GM12878 (cell line): ENCODE measurements around the gene RASGRF1. TPM values are rescaled to one million over a fixed set of nuclear protein-coding genes. Genes with fewer than 3 reads are reported as not detected.

Source experiments
- ASH2L ChIP-seq: fragments of 300-600, 200-600 bp; sonication (generic); IDR thresholded peaks from 2 replicates; pipeline ENCODE4 v1.6.1; 2017; ENCODE audit warnings: low read depth, mild to moderate bottlenecking, borderline replicate concordance
- BRCA1 ChIP-seq: IDR thresholded peaks from 2 replicates; pipeline ENCODE4 v1.6.1; 2011; ENCODE audit warnings: low read depth, low read length, improper control_type of control experiment
- CBX3 ChIP-seq: fragments of 200-600 bp; sonication (generic); IDR thresholded peaks from 2 replicates; pipeline ENCODE4 v1.6.1; 2016; ENCODE audit warnings: low read depth, borderline replicate concordance
- CEBPB ChIP-seq, 2 experiments: fragments of 150-350 bp in 1 of 2; IDR thresholded peaks; 2 replicates each; pipeline ENCODE4 v1.6.1; 2012 to 2014; ENCODE audit warnings: low read depth in 2 of 2, low read length in 2 of 2, borderline replicate concordance in 1 of 2, inconsistent platforms in 1 of 2
- CUX1 ChIP-seq: IDR thresholded peaks from 2 replicates; pipeline ENCODE4 v1.6.1; 2012; ENCODE audit warnings: improper control_type of control experiment, low read depth, low read length; ENCODE audit not compliant: insufficient replicate concordance
- FOXM1 ChIP-seq: IDR thresholded peaks from 2 replicates; pipeline ENCODE4 v1.6.1; 2012; ENCODE audit warnings: low read depth, mild to moderate bottlenecking, inconsistent platforms, low read length, moderate library complexity
- IKZF1 ChIP-seq: fragments of 450-650 bp; conservative IDR thresholded peaks from 2 replicates; pipeline ENCODE4 v1.6.1; 2017; ENCODE audit warnings: antibody characterized with exemption, mild to moderate bottlenecking
- IKZF2 ChIP-seq, 2 experiments: fragments of 450-650 bp; IDR thresholded peaks; 2 replicates each; pipeline ENCODE4 v1.6.1; 2017; ENCODE audit warnings: mild to moderate bottlenecking in 2 of 2, moderate library complexity in 2 of 2
- JUNB ChIP-seq: IDR thresholded peaks from 2 replicates; pipeline ENCODE4 v1.6.1; 2016; ENCODE audit warnings: antibody characterized with exemption, mild to moderate bottlenecking
- JUND ChIP-seq: IDR thresholded peaks from 2 replicates; pipeline ENCODE4 v1.6.1; 2012; ENCODE audit warnings: low read depth, mild to moderate bottlenecking, low read length, improper control_type of control experiment, moderate library complexity
- MAX ChIP-seq: IDR thresholded peaks from 2 replicates; pipeline ENCODE4 v1.6.1; 2012; ENCODE audit warnings: low read depth, low read length, improper control_type of control experiment
- MEF2B ChIP-seq: fragments of 450-650 bp; IDR thresholded peaks from 2 replicates; pipeline ENCODE4 v1.6.1; 2018; ENCODE audit warnings: mild to moderate bottlenecking, moderate library complexity; ENCODE audit not compliant: partially characterized antibody, poor library complexity, severe bottlenecking
- MTA2 ChIP-seq: fragments of 450-650 bp; IDR thresholded peaks from 2 replicates; pipeline ENCODE4 v1.6.1; 2016; ENCODE audit warnings: low read depth, mild to moderate bottlenecking, moderate library complexity
- NR2C1 ChIP-seq: fragments of 450-650 bp; IDR thresholded peaks from 2 replicates; pipeline ENCODE4 v1.6.1; 2017; ENCODE audit warnings: antibody characterized with exemption, mild to moderate bottlenecking, moderate library complexity
- PRDM15 ChIP-seq: fragments of 450-650 bp; formaldehyde crosslinking; IDR thresholded peaks from 2 replicates; pipeline ENCODE4 v1.4.0; 2020; ENCODE audit warnings: mild to moderate bottlenecking, moderate library complexity
- RCOR1 ChIP-seq: conservative IDR thresholded peaks from 2 replicates; pipeline ENCODE4 v1.6.1; 2012; ENCODE audit warnings: low read depth, low read length, improper control_type of control experiment
- RELA ChIP-seq: fragments of 450-650 bp; IDR thresholded peaks from 2 replicates; pipeline ENCODE4 v1.8.0; 2014; ENCODE audit warnings: borderline replicate concordance; ENCODE audit not compliant: partially characterized antibody
- SMARCA5 ChIP-seq: fragments of 450-650 bp; IDR thresholded peaks from 2 replicates; pipeline ENCODE4 v1.6.1; 2017; ENCODE audit warnings: mild to moderate bottlenecking
- SUZ12 ChIP-seq: fragments of 200-600 bp; sonication (generic); IDR thresholded peaks from one replicate; pipeline ENCODE4 v1.6.1; 2018; ENCODE audit warnings: antibody characterized with exemption, mild to moderate bottlenecking; ENCODE audit not compliant: unreplicated experiment
- TARDBP ChIP-seq: IDR thresholded peaks from 2 replicates; pipeline ENCODE4 v1.6.1; 2016; ENCODE audit warnings: borderline replicate concordance
- USF1 ChIP-seq: IDR thresholded peaks from 2 replicates; pipeline ENCODE4 v1.6.1; 2011; ENCODE audit warnings: borderline replicate concordance, low read depth, mild to moderate bottlenecking, moderate library complexity, mixed read lengths, low read length; ENCODE audit not compliant: insufficient read depth; ENCODE audit errors: extremely low read length
- ZNF274 ChIP-seq: IDR thresholded peaks from one replicate; pipeline ENCODE4 v1.8.0; 2011; ENCODE audit not compliant: insufficient read length, insufficient read depth
- polyA plus RNA-seq, 11 experiments: library from polyadenylated mRNA; depleted of rRNA in 4 of 11; unstranded in 6 of 11; stranded (reverse) in 5 of 11; fragments of >200 nt; fragmentation: Nextera tagmentation in 4 of 11; fragmentation: Illumina TruSeq in 1 of 11; extraction: Ambion mirVana in 4 of 11; extraction: Trizol in 1 of 11; gene quantifications; 1 replicate in 1 of 11; 2 replicates in 10 of 11; pipeline versions ENCODE4 v1.2.1 to v1.2.3, GENCODE V29; 2011 to 2016; ENCODE audit warnings: inconsistent platforms in 2 of 11, missing spikeins in 2 of 11, low read depth in 1 of 11
- total RNA-seq, 4 experiments: library from RNA; depleted of rRNA in 3 of 4; stranded (reverse); fragments of >200 nt in 3 of 4; fragmentation: Illumina TruSeq in 1 of 4; extraction: Trizol in 1 of 4; gene quantifications; 2 replicates each; pipeline versions ENCODE4 v1.2.1 to v1.2.3, GENCODE V29; 2013 to 2021

RASGRF1 gene
- total and polyA plus RNA-seq, 10 of the 15 experiments (the other 5 are each of a cell fraction or from before 2014, with no cell fraction given) = 0.20 to 1.9 (median 0.86) TPM

- no peak for TF ChIP-seq CEBPB (IDR thresholded peaks at IDR 0.05; ENCODE audit: borderline replicate concordance in 1 of 2, low read depth in 2 of 2, low read length in 2 of 2)
- no peak for TF ChIP-seq TARDBP
- no peak for TF ChIP-seq CBX3
- no peak for TF ChIP-seq JUND
- TF ChIP-seq JUNB = 0 out of 2 replicates have a peak, but pooled peaks have one; percentile 54
- TF ChIP-seq USF1 = no peak
- no peak for TF ChIP-seq BRCA1
- no peak for TF ChIP-seq MAX
- TF ChIP-seq PRDM15 (CRISPR knock-in tag) = no peak
- TF ChIP-seq RCOR1 = no peak
- no peak for TF ChIP-seq IKZF2 (IDR thresholded peaks at IDR 0.05)
- TF ChIP-seq ZNF274 = no peak
- no peak for TF ChIP-seq SUZ12
- TF ChIP-seq SMARCA5 = no peak
- 0 out of 2 replicates have a peak, but pooled peaks have one; percentile 23 for TF ChIP-seq IKZF1
- no peak for TF ChIP-seq MTA2
- TF ChIP-seq ASH2L = no peak
- TF ChIP-seq MEF2B = peak; percentile 52
- peak; percentile 17; the same call in 1 of the 2 replicates for TF ChIP-seq FOXM1
- TF ChIP-seq CUX1 = no peak
- no peak for TF ChIP-seq NR2C1
- no peak for TF ChIP-seq RELA
Measured at GRCh38 chr15:79035111-79035601, 55.4 kb downstream of the RASGRF1 start (continued).
